ENCODE data around the gene BHLHA15.

Gene BHLHA15

GRCh38 chr7:98203261-98203963 is 7.8 kb upstream of the BHLHA15 start:
- H3K4me3 ChIP-seq (ENCODE audit: low read depth, low read length), result no peak overlapping the region
- no peak for DNase-seq (ENCODE audit: low read depth, low spot score)
- in situ Hi-C loops (cut with HindIII; ENCODE audit: low sequenced_read_pairs), result no loop called here
- TF ChIP-seq CTCF (IDR thresholded peaks at IDR 0.05; ENCODE audit: low read depth, low read length), result no peak

GRCh38 chr7:98203964-98204605 is 7.2 kb upstream of the BHLHA15 start:
- in situ Hi-C loops (cut with HindIII; ENCODE audit: low sequenced_read_pairs), result no loop called here
- DNase-seq (ENCODE audit: low read depth, low spot score), result no peak
- TF ChIP-seq CTCF (IDR thresholded peaks at IDR 0.05; ENCODE audit: low read depth, low read length), result no peak
- H3K4me3 ChIP-seq (ENCODE audit: low read depth, low read length), result no peak overlapping the region

- in situ Hi-C loops (cut with HindIII; ENCODE audit: low sequenced_read_pairs), result no loop called here
- H3K4me3 ChIP-seq (ENCODE audit: low read depth, low read length), result no peak overlapping the region
- no peak for TF ChIP-seq CTCF (IDR thresholded peaks at IDR 0.05; ENCODE audit: low read depth, low read length)
- no peak for DNase-seq (ENCODE audit: low read depth, low spot score)
These were observed 6.6 kb upstream of the BHLHA15 start for GRCh38 chr7:98204670-98205069.

- no peak for TF ChIP-seq CTCF (IDR thresholded peaks at IDR 0.05; ENCODE audit: low read depth, low read length)
- in situ Hi-C loops (cut with HindIII; ENCODE audit: low sequenced_read_pairs), result no loop called here
- no peak overlapping the region for H3K4me3 ChIP-seq (ENCODE audit: low read depth, low read length)
- DNase-seq (ENCODE audit: low read depth, low spot score), result no peak
These were observed 5.9 kb upstream of the BHLHA15 start for GRCh38 chr7:98205162-98205845.

GRCh38 chr7:98206451-98207330 is 4.5 kb upstream of the BHLHA15 start:
- in situ Hi-C loops (cut with HindIII; ENCODE audit: low sequenced_read_pairs), result no loop called here

More at GRCh38 chr7:98206451-98207330, 4.5 kb upstream of the BHLHA15 start:
- TF ChIP-seq CTCF (IDR thresholded peaks at IDR 0.05; ENCODE audit: low read depth, low read length), result no peak
- DNase-seq (ENCODE audit: low read depth, low spot score), result no peak
- H3K4me3 ChIP-seq (ENCODE audit: low read depth, low read length), result no peak overlapping the region

All from astrocyte of the spinal cord (primary cell).